ENCODE data around the gene CYFIP2. TPM values are rescaled to one million over a fixed set of nuclear protein-coding genes. Genes with fewer than 3 reads are reported as not detected.

CYFIP2 gene
- total and polyA plus RNA-seq, 10 of the 15 experiments (the other 5 are each of a cell fraction or from before 2014, with no cell fraction given): 43.4 to 173 (median 96.0) TPM

- TF ChIP-seq BACH1 (IDR thresholded peaks at IDR 0.05; ENCODE audit: borderline replicate concordance) (no peak), CBX5 (IDR thresholded peaks at IDR 0.05; ENCODE audit: low read depth) (0 out of 2 replicates have a peak, but pooled peaks have one; percentile 42), IKZF1 (conservative IDR thresholded peaks at IDR 0.05) (peak; percentile 82), PRDM15 (CRISPR knock-in tag; IDR thresholded peaks at IDR 0.05) (no peak), E4F1 (IDR thresholded peaks at IDR 0.05; ENCODE audit: borderline replicate concordance, partially characterized antibody) (no peak), EZH2 (IDR thresholded peaks at IDR 0.05; ENCODE audit: borderline replicate concordance, control insufficient read depth, low read depth, low read length) (no peak), CBX3 (IDR thresholded peaks at IDR 0.05; ENCODE audit: borderline replicate concordance, low read depth) (no peak), NR2C1 (IDR thresholded peaks at IDR 0.05) (no peak), USF1 (IDR thresholded peaks at IDR 0.05; ENCODE audit: borderline replicate concordance, extremely low read length, insufficient read depth, low read depth, low read length) (no peak)
Measured at GRCh38 chr5:157219491-157220271, 46.2 kb upstream of the CYFIP2 start (continued).
